Breast epithelium (tissue), 3 donors: ENCODE results near the gene CDHR2.

ENCODE experiments used
- CTCF ChIP-seq, 3 donors: fragments of 450-650 bp; IDR thresholded peaks; one replicate each; pipeline ENCODE4 v1.5.1; 2016 to 2017; ENCODE audit warnings: antibody characterized with exemption in 3 of 3, mild to moderate bottlenecking in 3 of 3, moderate library complexity in 3 of 3
- POLR2AphosphoS5 ChIP-seq, 3 donors: sonication (generic); formaldehyde crosslinking; IDR thresholded peaks; one replicate each; pipeline ENCODE4 v1.6.1; 2017; ENCODE audit warnings: antibody characterized with exemption in 3 of 3

- TF ChIP-seq CTCF (IDR thresholded peaks at IDR 0.05) (no peak), POLR2AphosphoS5 (IDR thresholded peaks at IDR 0.05) (no peak)
These were observed 47.7 kb downstream of the CDHR2 start for GRCh38 chr5:176596689-176597416.
